ENCODE data around the gene MYOM3. TPM values are rescaled to one million over a fixed set of nuclear protein-coding genes. Genes with fewer than 3 reads are reported as not detected.
"Not testable (repeated sequence)": the region's sequence is repeated elsewhere in the genome, so short reads cannot be mapped to it uniquely, and the experiment has no call there.

Gene MYOM3
- total RNA-seq, 1 experiment from 2014 or later = 0.05 TPM

GRCh38 chr1:24008574-24009184, 103.3 kb downstream of the MYOM3 start:
- intact Hi-C loops (cut with micrococcal nuclease; ENCODE audit: unreplicated experiment); in situ Hi-C loops (cut with HindIII; ENCODE audit: low pct_unique_long_range_greater_than_20kb, low sequenced_read_pairs); H3K9me3 ChIP-seq (ENCODE audit: control insufficient read depth, insufficient read depth, low read depth, low read length); H3K36me3 ChIP-seq (ENCODE audit: control insufficient read depth, insufficient read depth, low read length); H3K27me3 ChIP-seq (ENCODE audit: control insufficient read depth, insufficient read depth, low read length); BruUV-seq (replicated peaks); H3K4me3 ChIP-seq (ENCODE audit: low read depth in 2 of 2, low read length in 2 of 2); DNase-seq (ENCODE audit: low read depth, low spot score); H3K27ac ChIP-seq (ENCODE audit: low read length): not testable (repeated sequence)
- POLR2A ChIA-PET = interaction anchor here (0.5 kb wide), 1 partner anchor 66 kb away, joined by 3 read pairs; no protein-coding TSS in a partner anchor
- H3K4me1 ChIP-seq (ENCODE audit: control insufficient read depth, insufficient read depth, low read length) = peaks cover 22% of the 10 kb centered on the region
- 0 out of 2 replicates have a peak, but pooled peaks have one; percentile 6 for ATAC-seq
- CTCF ChIA-PET = interaction anchor here (1.1 kb wide), 1 partner anchor 18 kb away, joined by 3 read pairs; no protein-coding TSS in a partner anchor

- in situ Hi-C loops (cut with HindIII; ENCODE audit: low pct_unique_long_range_greater_than_20kb, low sequenced_read_pairs) = no loop called here
- POLR2A ChIA-PET = no interaction called here
Measured at GRCh38 chr1:24007079-24007478, 104.9 kb downstream of the MYOM3 start.

More at GRCh38 chr1:24007079-24007478, 104.9 kb downstream of the MYOM3 start:
- H3K9me3 ChIP-seq (ENCODE audit: control insufficient read depth, insufficient read depth, low read depth, low read length) = no peaks in the 10 kb centered on the region
- intact Hi-C loops (cut with micrococcal nuclease; ENCODE audit: unreplicated experiment) = no loop called here
- CTCF ChIA-PET = interaction anchor here (0.6 kb wide), 1 partner anchor 115 kb away, joined by 3 read pairs; no protein-coding TSS in a partner anchor
- no TSS peak for BruUV-seq (replicated peaks)
- ATAC-seq = no peak
- no peak for DNase-seq (ENCODE audit: low read depth, low spot score)
- no peaks in the 10 kb centered on the region for H3K27me3 ChIP-seq (ENCODE audit: control insufficient read depth, insufficient read depth, low read length)
- no peak overlapping the region for H3K4me3 ChIP-seq (ENCODE audit: low read depth in 2 of 2, low read length in 2 of 2)
- peaks cover 22% of the 10 kb centered on the region for H3K4me1 ChIP-seq (ENCODE audit: control insufficient read depth, insufficient read depth, low read length)
- no peak for TF ChIP-seq SIN3A (IDR thresholded peaks at IDR 0.05; ENCODE audit: borderline replicate concordance, insufficient read depth, low read depth, low read length)
- no peak for TF ChIP-seq CTCF (IDR thresholded peaks at IDR 0.05)
- TF ChIP-seq TCF7L2 (IDR thresholded peaks at IDR 0.05; ENCODE audit: low read depth, low read length) = no peak
- no peak for TF ChIP-seq POLR2AphosphoS5 (IDR thresholded peaks at IDR 0.05; ENCODE audit: low read depth, low read length)
- no peak for TF ChIP-seq REST (IDR thresholded peaks at IDR 0.05; ENCODE audit: insufficient read depth in 1 of 2, low read depth in 2 of 2, low read length in 1 of 2)
- 0 out of 2 replicates have a peak overlapping the region, but pooled peaks have one; percentile 14 for H3K27ac ChIP-seq (ENCODE audit: low read length)
- no peaks in the 10 kb centered on the region for H3K36me3 ChIP-seq (ENCODE audit: control insufficient read depth, insufficient read depth, low read length)

Other genes with a start within 250 kb of the MYOM3 start
- 14.3 TPM for gene FUCA1, start 243.8 kb downstream of the MYOM3 start, total RNA-seq (2021; ENCODE audit: unreplicated experiment)
- gene CNR2, start 198.8 kb downstream of the MYOM3 start, total RNA-seq (2021; ENCODE audit: unreplicated experiment) = not detected
- gene PNRC2, start 152.3 kb downstream of the MYOM3 start, total RNA-seq (2021; ENCODE audit: unreplicated experiment) = 97.4 TPM
- 137 TPM for gene SRSF10, start 131.8 kb downstream of the MYOM3 start, total RNA-seq (2021; ENCODE audit: unreplicated experiment)
- gene IL22RA1, start 31.0 kb upstream of the MYOM3 start, total RNA-seq (2021; ENCODE audit: unreplicated experiment) = 1.1 TPM
- gene IFNLR1, start 75.2 kb upstream of the MYOM3 start, total RNA-seq (2021; ENCODE audit: unreplicated experiment) = 1.0 TPM
- 16.7 TPM for gene GRHL3, start 207.2 kb upstream of the MYOM3 start, total RNA-seq (2021; ENCODE audit: unreplicated experiment)